Myocyte (in vitro differentiated cells): ENCODE data around the gene CELA2B. TPM values are rescaled to one million over a fixed set of nuclear protein-coding genes. Genes with fewer than 3 reads are reported as not detected.
"Not testable (repeated sequence)": the region's sequence is repeated elsewhere in the genome, so short reads cannot be mapped to it uniquely, and the experiment has no call there.

Source experiments
- DNase-seq: peaks from one replicate; pipeline ENCODE4 v3.0.0-alpha.2; 2012; ENCODE audit warnings: low read depth
- total RNA-seq: library from RNA; depleted of rRNA; stranded (reverse); fragments of >200 nt; gene quantifications from 2 replicates; pipeline ENCODE4 v1.2.3, GENCODE V29; 2014

Gene CELA2B
- total RNA-seq, 1 donor from 2014 or later = 3.7 TPM

- DNase-seq = no peak
These were observed 18.0 kb downstream of the CELA2B start for GRCh38 chr1:15493869-15494390.

GRCh38 chr1:15500184-15501178 is 24.6 kb downstream of the CELA2B start:
- DNase-seq = no peak

GRCh38 chr1:15501208-15502032 is 25.5 kb downstream of the CELA2B start:
- DNase-seq = peak; percentile 77

- peak; percentile 63 for DNase-seq
These were observed 28.5 kb downstream of the CELA2B start for GRCh38 chr1:15504436-15504835.

- no peak for DNase-seq
These were observed 30.9 kb downstream of the CELA2B start for GRCh38 chr1:15506831-15507230.

- DNase-seq = no peak
These were observed 31.4 kb downstream of the CELA2B start for GRCh38 chr1:15507278-15507677.

GRCh38 chr1:15508700-15509487 is 33.0 kb downstream of the CELA2B start:
- DNase-seq = no peak

- DNase-seq = no peak
These were observed 33.7 kb downstream of the CELA2B start for GRCh38 chr1:15509586-15509985.

- DNase-seq = no peak
These were observed 34.9 kb downstream of the CELA2B start for GRCh38 chr1:15510611-15511405.

GRCh38 chr1:15513192-15513591 is 37.3 kb downstream of the CELA2B start:
- DNase-seq = no peak

- no peak for DNase-seq
These were observed 38.0 kb downstream of the CELA2B start for GRCh38 chr1:15513919-15514318.

GRCh38 chr1:15514557-15514956 is 38.7 kb downstream of the CELA2B start:
- DNase-seq = not testable (repeated sequence)

- no peak for DNase-seq
These were observed 39.2 kb downstream of the CELA2B start for GRCh38 chr1:15515022-15515663.

GRCh38 chr1:15519625-15520024 is 43.7 kb downstream of the CELA2B start:
- DNase-seq = no peak

GRCh38 chr1:15521206-15521906 is 45.5 kb downstream of the CELA2B start:
- DNase-seq = not testable (repeated sequence)

- no peak for DNase-seq
These were observed 46.6 kb downstream of the CELA2B start for GRCh38 chr1:15522551-15522950.

- no peak for DNase-seq
These were observed 47.5 kb downstream of the CELA2B start for GRCh38 chr1:15523104-15524020.

GRCh38 chr1:15524021-15524282 is 48.0 kb downstream of the CELA2B start, which contains the start of gene CASP9:
Gene CASP9, minus strand, starts transcription at chr1:15524215. Its CDS starts 15 bp downstream, at chr1:15524200.
- no peak for DNase-seq
